Measurements from ENCODE around the gene SNUPN. TPM values are rescaled to one million over a fixed set of nuclear protein-coding genes. Genes with fewer than 3 reads are reported as not detected.

SNUPN gene
- total RNA-seq, 1 experiment from 2014 or later = 43.9 TPM

GRCh38 chr15:75654201-75654907 is 28.8 kb upstream of the SNUPN start:
- no peak for DNase-seq (ENCODE audit: low read depth)

DNA sequence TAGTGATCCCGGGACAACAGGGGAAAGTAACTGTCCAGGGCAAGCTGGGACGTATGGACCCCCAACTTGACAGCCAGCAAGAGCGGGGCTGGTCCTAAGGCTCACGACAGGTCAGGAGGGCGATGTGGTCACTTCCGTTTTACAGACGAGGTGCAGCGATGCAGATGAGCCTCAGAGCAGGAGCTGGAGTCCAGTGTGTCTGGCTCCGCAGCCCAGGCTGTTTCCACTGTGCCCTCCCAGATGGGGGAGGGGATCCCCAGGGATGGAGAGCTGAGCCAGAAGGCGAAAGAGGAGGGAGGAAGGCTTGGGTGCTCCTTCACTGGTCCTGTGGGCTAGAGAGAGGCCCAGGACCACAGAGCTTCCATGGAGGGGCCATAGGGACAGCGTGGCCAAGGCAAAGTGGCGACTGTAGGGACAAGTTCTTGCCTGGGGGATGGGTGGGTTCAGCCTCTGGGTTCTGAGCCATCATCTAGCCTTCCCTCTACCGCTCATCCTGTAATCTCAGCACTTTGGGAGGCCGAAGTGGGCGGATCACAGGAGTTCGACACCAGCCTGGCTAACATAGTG is 27.9 kb upstream of the SNUPN start:
- no peak for DNase-seq (ENCODE audit: low read depth)

DNA sequence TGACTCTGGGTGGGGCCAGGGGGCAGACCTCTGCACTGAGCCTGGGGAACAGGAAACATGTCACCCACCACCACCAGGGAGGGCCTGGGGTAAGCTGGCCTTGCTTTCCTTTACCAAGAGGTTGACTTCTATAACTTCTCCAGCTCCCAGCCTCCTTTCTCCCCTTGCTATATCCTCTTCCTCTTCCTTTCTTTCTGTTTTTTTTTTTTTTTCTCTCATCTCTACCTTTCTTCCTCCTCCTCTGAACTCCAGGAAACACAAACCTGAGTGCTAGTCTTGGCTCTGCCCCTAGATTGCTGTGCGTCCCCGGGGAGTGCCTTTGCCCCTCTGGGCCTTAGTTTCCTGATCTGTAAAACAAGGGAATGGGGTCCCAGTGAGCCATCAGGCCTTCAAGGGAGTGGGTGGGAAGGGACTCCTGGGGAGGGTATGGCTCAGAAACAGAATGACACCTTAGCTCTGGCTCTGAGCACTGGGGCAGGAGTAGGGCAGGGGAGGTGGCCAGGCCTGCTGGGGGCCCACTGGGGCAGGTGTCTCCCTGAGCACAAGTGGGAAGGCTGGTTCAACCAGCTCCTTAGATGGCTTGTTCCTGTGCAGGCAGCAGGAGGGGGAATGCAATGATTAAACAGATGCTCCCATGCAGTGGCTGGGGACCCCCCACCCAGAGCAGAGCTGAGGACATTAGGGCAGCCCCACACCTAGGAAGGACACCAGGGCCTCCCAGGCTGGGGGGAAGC is 26.5 kb upstream of the SNUPN start:
- DNase-seq (ENCODE audit: low read depth) = no peak

- peak; percentile 38 for DNase-seq (ENCODE audit: low read depth)
These were observed 25.6 kb upstream of the SNUPN start for GRCh38 chr15:75650908-75651809.

- no peak for DNase-seq (ENCODE audit: low read depth)
These were observed 24.3 kb upstream of the SNUPN start for GRCh38 chr15:75649848-75650247.

DNA sequence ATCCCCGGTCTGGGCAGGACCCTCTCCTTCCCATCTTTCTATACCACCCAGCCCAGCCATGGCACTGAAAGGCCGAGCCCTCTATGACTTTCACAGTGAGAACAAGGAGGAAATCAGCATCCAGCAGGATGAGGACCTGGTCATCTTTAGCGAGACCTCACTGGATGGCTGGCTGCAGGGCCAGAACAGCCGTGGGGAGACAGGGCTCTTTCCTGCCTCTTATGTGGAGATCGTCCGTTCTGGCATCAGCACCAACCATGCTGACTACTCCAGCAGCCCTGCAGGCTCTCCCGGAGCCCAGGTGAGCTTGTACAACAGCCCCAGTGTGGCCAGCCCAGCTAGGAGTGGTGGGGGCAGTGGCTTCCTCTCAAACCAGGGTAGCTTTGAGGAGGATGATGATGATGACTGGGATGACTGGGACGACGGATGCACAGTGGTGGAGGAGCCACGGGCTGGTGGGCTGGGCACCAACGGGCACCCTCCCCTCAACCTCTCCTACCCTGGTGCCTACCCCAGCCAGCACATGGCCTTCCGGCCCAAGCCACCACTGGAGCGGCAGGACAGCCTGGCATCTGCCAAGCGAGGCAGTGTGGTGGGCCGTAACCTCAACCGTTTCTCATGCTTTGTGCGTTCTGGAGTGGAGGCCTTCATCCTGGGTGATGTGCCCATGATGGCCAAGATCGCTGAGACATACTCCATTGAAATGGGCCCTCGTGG is 23.7 kb upstream of the SNUPN start:
- no peak for DNase-seq (ENCODE audit: low read depth)

GRCh38 chr15:75648156-75649000 is 22.9 kb upstream of the SNUPN start:
- DNase-seq (ENCODE audit: low read depth) = peak; percentile 55

DNA sequence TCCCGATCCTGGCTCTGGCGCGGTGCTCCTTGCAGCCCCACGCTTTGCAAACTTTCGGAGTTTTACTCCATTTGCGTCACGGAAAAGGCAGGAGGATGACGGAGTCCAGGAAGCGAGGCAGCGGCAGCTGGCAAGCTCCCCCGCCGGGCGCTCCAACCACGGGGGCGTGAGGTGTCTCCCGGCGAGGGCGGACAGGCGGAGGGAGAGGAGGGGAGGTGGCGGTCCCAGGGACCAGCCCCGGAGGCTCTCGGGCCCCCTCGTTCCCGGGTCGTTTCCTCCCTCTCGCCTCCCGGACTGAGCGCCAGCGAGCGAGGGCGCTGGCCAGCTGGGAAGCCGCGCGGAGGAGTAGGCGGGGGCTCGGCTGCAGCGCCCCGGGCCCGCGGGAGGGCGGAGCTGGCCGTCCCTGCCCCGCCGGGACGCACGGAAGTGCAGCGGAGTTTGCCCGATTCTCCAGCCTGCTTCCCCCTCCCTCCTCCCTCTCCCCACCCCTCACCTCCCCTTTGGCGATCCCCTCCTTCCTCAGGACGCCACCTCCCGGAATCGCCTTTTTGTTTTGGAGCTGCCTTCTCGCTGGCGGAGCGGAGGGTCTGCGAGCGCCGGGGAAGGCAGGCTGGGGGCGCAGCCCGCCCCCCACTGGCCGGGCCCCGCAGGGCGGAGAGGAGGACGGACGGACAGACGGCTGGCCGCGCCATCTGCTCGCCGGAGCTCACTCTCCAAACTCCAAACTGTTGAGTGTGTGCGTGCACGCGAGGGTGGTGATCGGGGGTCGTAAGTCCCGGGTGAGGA is 22.0 kb upstream of the SNUPN start, which contains the start of gene SNX33:
SNX33 (plus strand) TSS at position 543 of the 786 bp plus-strand sequence. CDS start 1,191 bp downstream, outside the sequence.
- peak; percentile 81 for DNase-seq (ENCODE audit: low read depth)

- no peak for DNase-seq (ENCODE audit: low read depth)
These were observed 21.4 kb upstream of the SNUPN start for GRCh38 chr15:75646944-75647364.

GRCh38 chr15:75646112-75646943 is 20.8 kb upstream of the SNUPN start:
- DNase-seq (ENCODE audit: low read depth) = no peak

GRCh38 chr15:75644376-75644775 is 18.9 kb upstream of the SNUPN start:
- peak; percentile 23 for DNase-seq (ENCODE audit: low read depth)

DNA sequence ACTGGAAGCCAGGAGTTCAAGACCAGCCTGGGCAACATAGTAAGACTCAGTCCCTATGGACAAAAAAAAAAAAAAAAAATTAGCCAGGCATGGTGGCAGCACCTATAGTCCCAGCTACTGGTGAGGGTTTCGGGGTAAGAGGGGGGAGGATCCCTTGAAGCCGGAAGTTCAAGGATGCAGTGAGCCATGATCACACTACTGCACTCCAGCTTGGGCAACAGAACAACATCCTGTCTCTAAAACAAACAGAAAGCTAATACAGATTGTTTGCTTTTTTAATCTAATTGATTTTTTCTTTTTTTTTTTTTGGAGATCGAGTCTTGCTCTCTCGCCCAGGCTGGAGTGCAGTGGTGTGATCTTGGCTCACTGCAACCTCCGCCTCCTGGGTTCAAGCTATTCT is 16.1 kb upstream of the SNUPN start:
- no peak for DNase-seq (ENCODE audit: low read depth)

DNA sequence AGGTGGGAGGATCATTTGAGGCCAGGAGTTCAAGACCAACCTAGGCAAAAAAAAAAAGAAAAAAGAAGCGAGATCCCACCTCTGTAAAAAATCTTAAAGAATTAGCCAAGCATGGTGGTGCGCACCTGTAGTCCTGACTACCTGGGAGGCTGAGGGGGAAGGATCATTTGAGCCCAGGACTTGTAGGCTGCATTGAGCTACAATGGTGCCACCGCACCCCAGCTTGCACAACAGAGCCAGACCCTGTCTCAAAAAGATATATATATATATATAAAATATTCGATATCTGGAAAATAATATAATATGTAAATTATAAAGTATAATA is 15.6 kb upstream of the SNUPN start:
- DNase-seq (ENCODE audit: low read depth) = no peak

DNA sequence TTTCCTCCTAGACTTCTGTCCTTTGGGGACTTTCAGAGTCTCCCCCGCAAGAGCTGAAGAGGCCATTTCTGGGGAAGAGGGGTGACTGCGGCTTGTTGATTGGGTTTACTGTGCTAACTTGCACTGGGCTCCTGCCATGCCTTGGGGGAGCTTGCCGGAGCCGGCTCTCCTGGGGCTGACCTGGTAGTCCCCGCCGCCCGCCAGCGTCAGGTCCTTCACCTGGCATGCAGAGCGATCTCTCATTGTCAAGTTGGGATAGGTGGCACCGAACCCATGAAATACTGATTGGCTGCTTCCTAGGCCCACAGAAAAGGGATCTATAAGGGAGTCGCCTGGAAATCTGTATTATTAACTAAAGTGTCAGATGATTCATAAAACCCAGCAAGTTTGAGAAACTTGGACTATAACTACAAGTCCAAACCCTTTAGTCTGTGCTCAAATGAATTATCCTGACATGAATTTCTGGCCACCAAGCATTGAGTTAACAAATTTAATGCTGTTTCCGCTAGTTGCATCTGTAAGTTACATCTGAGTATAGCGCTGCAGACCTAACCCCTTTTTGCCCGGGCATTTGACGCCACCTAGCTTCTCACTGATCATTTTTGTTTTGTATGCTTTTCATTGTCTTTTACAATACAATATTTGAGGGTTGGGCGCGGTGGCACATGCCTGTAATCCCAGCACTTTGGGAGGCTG is 15.1 kb upstream of the SNUPN start:
- peak; percentile 69 for DNase-seq (ENCODE audit: low read depth)

- peak; percentile 97 for DNase-seq (ENCODE audit: low read depth)
These were observed 14.4 kb upstream of the SNUPN start, which contains the start of gene IMP3 for GRCh38 chr15:75639709-75640482. Gene IMP3, minus strand, starts transcription at chr15:75640224. Its CDS starts 56 bp downstream, at chr15:75640168.

DNA sequence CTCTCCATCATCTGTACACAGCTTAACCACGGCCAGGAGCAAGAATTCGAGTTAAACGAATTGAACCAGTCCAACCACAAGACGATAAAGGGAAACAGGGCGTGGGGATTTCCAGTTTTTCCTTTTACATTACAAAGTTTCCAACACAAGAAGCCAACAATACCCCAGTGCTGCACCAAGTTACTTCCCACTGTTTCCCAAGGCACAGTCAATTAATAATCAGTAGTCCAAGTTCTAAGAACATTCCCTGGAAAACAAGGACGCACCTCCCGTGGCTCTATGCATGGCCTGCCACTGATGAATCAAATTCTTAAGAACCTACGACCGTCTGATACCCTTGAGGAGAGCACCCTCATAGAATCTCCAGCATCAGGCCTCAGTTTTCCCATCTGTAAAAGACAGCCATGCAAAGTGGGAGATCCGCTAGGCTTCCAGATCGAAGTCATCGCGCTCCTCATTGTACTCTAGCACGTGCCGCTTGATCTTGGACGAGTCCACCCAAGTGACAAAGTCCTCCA is 13.7 kb upstream of the SNUPN start:
- no peak for DNase-seq (ENCODE audit: low read depth)

All from LHCN-M2 (cell line).